ENCODE measurements around the gene TRIP12.

DNA sequence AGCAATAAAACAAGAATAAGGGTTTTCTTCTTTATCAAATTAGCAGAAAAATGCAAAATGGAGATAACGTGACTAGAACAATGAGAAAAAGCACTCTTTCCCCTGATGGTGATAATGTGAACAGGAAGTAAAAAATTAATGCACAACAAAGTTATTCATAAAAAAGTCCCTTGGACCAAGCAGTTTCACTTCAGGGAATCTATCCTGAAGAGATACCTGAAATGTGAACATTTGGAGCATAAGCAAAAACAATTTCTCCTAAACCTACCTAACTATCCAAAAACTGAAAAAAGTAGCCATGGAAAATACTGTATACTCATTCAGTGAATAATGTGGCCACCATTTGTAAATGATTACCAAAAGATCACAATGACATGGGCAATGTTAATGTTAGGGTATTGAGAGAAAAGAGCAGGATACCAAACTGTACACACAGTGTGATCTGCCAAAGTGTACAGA, 48.7 kb downstream of the TRIP12 start:
- TF ChIP-seq, protein P1, sequence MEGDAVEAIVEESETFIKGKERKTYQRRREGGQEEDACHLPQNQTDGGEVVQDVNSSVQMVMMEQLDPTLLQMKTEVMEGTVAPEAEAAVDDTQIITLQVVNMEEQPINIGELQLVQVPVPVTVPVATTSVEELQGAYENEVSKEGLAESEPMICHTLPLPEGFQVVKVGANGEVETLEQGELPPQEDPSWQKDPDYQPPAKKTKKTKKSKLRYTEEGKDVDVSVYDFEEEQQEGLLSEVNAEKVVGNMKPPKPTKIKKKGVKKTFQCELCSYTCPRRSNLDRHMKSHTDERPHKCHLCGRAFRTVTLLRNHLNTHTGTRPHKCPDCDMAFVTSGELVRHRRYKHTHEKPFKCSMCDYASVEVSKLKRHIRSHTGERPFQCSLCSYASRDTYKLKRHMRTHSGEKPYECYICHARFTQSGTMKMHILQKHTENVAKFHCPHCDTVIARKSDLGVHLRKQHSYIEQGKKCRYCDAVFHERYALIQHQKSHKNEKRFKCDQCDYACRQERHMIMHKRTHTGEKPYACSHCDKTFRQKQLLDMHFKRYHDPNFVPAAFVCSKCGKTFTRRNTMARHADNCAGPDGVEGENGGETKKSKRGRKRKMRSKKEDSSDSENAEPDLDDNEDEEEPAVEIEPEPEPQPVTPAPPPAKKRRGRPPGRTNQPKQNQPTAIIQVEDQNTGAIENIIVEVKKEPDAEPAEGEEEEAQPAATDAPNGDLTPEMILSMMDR (IDR thresholded peaks at IDR 0.05; ENCODE audit: low read length), result no peak
- TF ChIP-seq EZH2 (optimal IDR thresholded peaks at IDR 0.05; ENCODE audit: low read depth, low read length), result no peak

Data from MM.1S (cell line).